OCI-M1 (cell line): ENCODE results near the gene TMC5.
A peak's percentile ranks its signal among the peaks of the same experiment; 100 is the strongest.
"Not testable (repeated sequence)": the region's sequence is repeated elsewhere in the genome, so short reads cannot be mapped to it uniquely, and the experiment has no call there.

Source experiments
- DNase-seq: peaks from one replicate; lab custom pipeline; 2025; lab: John Stamatoyannopoulos, UW

The TMC5 gene

DNA sequence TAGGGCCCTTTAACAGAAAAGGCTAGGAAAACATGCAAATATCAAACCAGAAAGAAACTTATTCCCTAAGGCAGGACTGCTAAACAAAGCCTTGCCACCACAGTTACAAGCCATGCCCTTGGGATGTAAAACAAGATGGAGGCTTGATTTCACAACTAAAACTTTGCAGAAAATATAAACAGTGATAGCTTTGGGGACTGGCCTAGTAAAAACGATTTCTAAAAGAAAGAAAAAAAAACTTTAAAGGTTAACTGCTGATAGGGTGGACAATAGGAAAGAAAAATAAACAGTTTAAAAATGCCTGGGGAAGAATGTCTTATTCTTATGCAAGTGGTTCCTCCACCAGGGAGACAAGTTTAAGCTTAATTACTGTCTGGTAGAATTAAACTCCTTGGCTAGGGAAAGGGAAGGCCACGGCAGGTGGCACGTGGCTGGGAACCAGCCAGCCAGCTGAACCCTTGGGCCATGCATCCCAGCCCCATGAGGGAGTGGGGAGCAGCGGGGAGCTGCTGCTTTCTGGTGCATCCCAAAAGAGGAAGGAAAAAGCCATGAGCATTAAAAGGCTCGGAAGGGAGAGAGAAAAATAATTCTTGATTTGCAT, 10.7 kb upstream of the TMC5 start:
- DNase-seq, result no peak

- peak; percentile 14 for DNase-seq
Measured at GRCh38 chr16:19410435-19411171, 7.1 kb upstream of the TMC5 start.

DNA sequence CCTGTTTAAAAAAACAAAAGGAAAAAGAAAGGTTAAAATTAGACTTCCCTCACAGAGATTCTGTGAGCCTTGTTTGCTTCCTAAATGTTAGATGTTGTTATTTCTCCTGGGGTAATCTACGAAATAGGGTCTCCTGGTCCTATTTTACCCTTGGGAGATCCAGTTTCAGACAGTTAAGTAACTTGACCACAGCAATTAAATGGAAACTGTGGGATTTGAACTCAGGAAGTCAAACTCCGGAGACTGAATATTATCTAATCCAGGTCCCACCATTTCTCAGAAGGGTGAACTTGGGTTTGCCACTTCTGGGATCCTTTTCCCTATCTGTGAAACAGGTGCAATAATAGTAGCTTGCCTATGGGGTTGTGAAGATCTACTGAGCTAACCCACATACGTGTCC, 6.4 kb upstream of the TMC5 start:
- no peak for DNase-seq

GRCh38 chr16:19412055-19412454, 5.6 kb upstream of the TMC5 start:
- not testable (repeated sequence) for DNase-seq

DNA sequence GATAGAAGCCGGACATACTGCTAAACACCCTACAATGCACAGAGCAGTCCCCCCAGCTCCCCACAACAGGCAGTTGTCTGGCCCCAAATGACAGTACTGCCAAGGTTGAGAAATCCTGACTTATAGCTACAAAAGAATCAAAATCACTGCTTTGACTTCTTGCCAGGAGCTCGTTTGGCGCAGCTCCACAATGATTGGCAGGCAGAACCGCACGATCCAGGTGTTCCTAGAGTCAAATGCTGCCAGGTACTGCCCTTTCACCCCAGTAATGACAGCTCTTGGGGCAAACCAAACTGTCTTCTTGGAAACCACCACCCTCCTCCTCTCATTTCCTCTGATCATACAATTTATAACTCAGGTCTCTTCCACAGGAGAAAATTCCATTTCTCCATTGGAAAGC, 2.2 kb upstream of the TMC5 start:
- DNase-seq, result no peak

GRCh38 chr16:19415918-19416317, 1.8 kb upstream of the TMC5 start:
- no peak for DNase-seq

- DNase-seq, result no peak
Measured at GRCh38 chr16:19418200-19418599, 517 bp downstream of the TMC5 start.

GRCh38 chr16:19419698-19420075, 2.0 kb downstream of the TMC5 start:
- no peak for DNase-seq

GRCh38 chr16:19424478-19424877, 6.8 kb downstream of the TMC5 start:
- DNase-seq, result no peak

DNA sequence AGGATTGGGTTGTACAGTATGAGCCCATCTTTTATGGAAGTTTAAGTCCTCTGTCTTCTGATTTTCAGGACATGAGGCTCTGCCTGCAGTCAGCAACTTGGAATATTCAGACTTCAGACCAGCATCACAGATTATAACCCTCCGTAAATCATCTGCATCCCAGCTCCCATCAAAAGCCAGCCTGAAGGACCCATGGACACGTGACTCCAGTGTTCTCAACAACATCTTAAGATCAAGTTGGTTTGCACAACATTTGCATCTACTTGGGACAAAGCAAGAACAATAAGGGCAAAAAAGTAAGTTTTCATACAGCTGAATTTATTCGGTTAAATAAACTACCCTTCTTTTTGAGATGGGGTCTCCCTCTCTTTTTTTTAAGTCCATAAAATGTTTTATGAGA, 12.7 kb downstream of the TMC5 start:
- DNase-seq, result no peak

DNA sequence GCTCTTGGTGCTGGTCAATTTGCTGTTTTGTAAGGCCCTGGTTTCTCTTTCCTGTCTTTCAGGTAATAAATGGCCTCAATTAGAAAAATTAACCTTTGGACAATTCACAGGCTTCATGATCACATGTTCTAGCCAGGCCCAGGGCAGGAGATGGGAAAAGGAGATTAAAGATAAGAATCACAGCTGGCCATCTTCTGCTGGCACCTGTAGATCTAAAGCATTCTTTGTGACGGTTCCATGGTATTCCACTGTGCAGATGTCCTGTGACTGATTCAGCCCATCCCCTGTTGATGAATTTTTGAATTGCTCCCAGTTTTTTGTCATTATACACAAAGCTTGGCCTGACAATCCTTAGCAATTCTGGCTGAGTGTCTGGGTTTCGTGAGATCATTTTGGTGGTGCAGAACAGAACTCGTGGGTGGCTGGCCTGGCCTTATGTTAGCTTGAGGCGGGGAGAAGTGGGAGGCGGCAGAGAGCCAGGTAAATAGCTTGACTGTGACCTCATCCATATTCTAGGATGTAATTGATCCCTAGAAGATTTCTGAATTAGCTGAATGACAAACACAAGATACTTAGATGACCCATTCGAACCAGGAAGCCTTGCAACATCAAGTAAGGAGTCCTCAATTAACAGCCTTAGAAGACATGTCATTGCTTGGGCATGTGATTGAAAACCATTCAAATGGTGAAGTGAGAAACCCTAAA, 14.1 kb downstream of the TMC5 start:
- DNase-seq, result no peak

GRCh38 chr16:19432429-19432828, 14.7 kb downstream of the TMC5 start:
- peak; percentile 25 for DNase-seq

DNA sequence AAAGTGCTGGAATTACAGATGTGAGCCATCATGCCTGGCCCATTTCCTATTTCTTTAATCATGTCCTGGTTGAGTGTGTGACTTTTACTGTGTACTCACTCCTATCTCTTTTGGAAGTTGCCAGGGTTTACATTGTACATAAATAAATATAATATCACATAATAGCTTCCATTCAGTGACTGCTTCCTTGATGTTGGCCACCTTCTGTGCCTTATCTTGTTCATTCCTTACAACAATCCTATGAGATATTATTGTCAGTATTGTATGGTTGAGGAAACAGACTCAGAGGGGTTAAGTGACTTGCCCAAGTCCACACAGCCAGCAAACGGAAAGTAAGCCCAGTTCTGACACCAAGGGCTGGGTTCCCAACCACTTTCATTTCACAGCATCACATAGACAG, 16.9 kb downstream of the TMC5 start:
- DNase-seq, result no peak

DNA sequence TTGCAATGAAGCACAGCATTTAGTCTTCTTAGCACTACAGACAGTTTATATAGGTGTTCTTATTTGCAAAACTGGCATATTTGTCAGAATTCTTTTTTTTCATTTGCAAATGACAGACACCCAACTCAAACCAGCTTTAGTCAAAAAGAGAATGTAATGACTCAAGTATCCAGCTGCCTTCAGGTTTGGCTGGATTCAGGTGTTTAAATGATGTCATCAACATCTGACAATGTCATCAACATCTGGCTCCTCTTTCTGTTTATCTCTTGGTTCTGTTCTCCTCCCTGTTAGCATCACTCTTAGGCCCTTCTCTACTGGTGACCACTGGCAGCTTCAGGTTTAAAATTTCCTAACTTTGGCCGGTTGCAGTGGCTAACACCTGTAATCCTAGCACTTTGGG, 18.9 kb downstream of the TMC5 start:
- no peak for DNase-seq

DNA sequence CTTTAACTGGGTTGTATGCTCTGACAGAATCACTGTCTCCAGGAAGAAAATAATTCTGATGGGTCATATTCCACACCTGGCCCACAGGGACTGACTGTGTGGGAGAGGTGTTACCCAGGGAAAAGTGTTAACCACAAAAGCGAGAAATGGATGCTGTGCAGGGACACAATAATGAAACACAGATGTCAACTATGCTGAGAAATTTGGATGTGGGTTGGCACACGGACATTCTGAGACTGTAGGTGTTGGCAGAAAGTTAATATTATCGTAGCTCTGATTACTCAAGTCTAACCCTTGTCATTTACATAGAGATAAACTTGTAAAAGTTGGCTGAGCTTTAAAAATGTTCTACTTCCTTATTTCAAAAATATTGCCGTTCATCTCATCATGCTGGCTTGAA, 19.6 kb downstream of the TMC5 start:
- DNase-seq, result peak; percentile 30

GRCh38 chr16:19438739-19439138, 21.1 kb downstream of the TMC5 start:
- DNase-seq, result no peak

DNA sequence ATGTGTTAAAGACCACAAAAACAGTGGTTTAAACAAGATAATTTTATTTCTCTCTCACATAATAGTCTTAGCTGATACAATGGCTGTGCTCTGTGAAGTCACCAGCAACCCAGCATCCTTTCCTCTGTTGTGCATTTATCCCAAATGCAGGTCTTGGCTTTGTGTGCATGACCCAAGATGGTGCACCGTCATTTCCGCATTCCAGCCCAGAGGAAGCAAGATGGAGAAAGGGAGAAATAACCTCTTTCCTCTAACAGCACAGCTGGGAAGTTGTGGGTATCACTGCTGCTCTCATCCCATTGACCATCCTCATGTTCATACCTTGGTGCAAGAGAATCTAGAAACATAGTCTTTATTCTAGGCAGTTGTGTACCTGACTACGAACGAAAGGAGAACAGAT, 21.8 kb downstream of the TMC5 start:
- DNase-seq, result no peak

- DNase-seq, result no peak
Measured at GRCh38 chr16:19443659-19444058, 26.0 kb downstream of the TMC5 start.

DNA sequence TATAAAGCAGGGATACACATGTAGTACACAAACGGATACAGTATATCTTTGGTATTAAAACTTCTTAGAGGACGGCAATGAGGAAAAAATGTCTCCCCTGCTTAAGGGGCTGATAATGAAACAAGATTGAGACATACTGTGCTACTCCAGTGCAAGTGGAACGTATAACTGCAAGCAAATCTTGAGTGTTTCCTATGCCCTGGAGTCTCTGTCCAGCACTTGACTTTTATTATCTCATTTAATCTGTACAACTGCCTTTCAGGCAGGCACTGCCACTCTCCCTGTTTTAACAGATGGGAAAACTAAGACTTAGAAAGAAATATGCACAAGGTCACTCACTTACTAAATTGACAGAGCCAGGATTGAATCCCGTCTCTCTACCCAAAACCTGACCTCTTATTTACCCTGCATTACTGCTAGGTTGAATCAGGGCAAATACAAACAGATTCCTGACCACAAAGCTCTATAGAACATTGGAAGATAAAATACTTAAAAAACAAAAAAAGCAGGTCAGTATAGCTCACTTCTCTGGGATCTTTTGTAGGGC, 28.7 kb downstream of the TMC5 start:
- DNase-seq, result no peak

DNA sequence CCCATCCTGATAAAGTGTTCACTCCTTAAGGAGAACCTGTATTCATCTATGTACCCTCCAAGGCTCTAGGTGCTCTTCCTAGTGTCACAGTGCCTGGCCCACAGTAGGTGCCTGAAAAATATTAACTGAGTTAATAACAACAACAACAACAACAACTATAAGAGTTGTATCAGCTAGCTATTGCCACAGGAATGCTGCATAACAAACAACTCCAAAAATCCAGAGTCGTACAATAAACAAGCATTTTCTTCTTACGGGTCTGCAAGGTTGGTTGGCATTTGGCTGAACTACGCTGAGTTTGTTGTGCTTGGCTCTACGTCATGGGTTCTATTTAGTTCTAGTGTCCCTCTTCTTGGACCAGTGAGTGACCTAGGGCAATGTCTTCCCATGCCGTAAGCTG, 29.2 kb downstream of the TMC5 start:
- DNase-seq, result no peak

DNA sequence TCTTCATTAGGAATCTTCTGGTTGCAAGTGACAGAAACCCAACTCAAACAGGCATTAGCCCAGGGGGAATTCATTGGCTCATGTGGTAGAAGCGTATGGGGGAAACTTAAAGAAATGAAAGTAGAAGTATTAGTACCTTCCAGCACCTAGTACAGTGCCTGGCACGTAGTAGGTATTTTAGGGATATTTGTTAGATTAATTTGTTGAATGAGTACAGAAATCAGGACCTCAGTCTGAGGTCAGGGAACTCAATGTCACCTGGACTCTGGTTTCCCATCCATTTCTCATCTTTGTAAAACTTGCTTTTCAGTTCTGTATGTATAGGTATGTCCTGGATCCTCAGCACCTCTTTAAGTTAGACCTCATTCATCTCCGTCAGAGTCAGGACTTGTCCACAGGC, 32.5 kb downstream of the TMC5 start:
- DNase-seq, result no peak

DNA sequence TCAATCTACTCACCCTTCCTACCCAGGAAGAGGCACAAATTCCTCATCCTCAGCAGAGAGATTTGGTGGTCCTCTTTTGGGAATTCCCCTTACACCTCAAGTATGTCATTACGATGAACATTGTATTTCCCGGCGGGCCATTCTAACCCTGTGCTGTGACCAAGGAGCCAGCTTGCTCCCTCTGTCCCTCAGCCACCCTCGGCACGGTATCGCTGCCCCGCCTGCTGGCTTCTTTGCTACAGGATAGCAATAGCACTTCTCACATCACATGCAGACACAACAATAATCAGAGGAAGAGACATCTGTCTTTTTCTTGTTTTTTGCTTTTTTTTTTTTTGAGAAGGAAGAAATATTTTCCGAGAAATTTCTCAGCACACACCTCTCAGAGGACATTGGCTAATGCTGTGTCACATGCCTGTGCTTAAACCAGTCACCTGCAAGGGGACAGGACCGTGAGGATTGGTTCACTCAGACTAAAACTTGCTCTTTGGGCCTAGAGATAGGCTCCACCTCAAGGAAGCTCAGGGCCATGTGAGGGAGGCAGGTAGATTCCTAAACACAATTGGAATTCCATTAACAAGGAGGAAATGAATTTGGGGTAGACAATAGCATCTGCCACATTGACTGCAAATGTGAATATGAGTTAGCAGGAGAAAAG, 41.2 kb downstream of the TMC5 start:
- DNase-seq, result no peak

GRCh38 chr16:19460397-19460796, 42.7 kb downstream of the TMC5 start:
- no peak for DNase-seq
